ENCODE results near the gene HECA.
"Not testable (repeated sequence)": the region's sequence is repeated elsewhere in the genome, so short reads cannot be mapped to it uniquely, and the experiment has no call there.

HECA gene

DNA sequence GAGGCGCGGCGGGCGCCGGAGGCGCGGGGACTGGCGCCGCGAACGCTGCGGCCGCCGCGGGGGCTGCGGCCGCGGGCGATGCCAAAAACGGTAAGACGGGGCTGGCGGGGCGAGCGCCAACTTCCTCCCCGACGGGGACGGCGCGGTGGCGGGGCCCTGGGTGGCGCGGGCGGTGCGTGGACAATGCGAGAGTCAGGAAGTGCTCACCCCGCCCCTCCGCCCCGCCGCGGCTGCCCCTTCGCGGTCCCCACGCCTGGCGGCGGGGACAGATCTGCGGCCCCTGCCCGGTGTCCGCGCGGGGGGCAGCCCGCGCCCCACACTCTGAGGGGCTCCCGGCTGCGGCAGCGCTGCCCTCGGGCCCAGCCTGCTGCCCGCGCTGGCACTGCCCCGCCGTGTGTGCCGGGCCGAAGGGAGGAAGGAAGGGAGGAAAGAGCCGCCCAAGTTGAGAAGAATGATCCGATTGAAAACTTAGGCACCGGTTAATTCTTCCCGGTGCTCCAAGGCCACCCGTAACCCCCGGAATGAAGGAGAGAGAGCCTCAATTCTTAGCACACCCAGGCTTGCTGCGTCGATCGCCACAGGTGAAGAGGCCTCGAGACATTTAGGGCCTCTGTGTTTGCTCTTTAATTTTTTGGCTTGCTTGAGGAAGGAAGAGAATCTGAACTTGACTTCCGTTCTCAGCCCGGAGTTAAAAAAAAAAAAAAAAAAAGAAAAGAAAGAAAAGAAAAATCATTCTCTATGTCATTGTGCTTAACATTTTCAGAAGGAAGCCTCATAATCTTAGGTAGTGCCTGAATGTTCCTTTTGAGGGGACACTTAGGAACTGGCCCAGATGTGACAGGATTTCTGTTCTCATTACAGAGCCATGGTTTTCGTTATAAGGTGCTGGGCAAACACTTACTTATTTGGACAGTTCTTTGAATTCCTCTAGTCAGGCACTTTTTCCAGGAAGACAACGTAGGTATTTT lies 982 bp downstream of the HECA start:
- peak; percentile 68 for DNase-seq

- DNase-seq, result no peak
These were observed 2.8 kb downstream of the HECA start for GRCh38 chr6:139137706-139138105.

DNA sequence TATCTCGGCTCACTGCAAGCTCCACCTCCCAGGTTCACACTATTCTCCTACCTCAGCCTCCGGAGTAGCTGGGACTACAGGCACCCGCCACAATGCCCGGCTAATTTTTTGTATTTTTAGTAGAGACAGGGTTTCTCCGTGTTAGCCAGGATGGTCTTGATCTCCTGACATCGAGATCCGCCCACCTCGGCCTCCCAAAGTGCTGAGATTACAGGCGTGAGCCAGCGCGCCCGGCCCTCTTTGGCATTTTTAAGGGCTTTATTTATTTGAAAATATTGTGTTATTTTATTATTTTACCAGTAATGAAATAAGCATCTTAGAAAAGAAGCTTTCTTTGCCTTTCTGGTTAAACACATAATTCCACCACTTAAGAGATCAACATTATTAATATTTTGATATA lies 6.0 kb downstream of the HECA start:
- DNase-seq, result not testable (repeated sequence)

- DNase-seq, result no peak
These were observed 7.4 kb downstream of the HECA start for GRCh38 chr6:139142262-139142661.

DNA sequence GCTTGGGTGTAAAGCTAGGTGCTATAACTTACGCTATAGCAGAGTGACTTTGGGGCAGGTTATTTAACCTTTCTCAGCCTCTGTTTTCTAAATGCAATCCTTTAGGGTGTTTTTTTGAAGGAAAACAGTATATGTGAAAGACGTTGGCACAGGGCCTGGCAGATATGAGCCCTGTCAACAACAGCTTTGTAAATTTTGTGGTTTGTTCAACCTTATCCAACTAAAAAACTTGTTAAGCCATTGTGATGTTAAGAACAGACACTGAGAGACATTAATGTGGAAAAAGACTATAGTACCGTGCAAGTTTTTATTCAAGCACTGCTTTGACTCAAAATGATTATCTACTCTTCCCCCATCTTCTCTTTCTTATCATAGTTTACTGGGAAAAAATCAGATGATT lies 8.2 kb downstream of the HECA start:
- no peak for DNase-seq

- DNase-seq, result no peak
These were observed 9.7 kb downstream of the HECA start for GRCh38 chr6:139144490-139145085.

DNA sequence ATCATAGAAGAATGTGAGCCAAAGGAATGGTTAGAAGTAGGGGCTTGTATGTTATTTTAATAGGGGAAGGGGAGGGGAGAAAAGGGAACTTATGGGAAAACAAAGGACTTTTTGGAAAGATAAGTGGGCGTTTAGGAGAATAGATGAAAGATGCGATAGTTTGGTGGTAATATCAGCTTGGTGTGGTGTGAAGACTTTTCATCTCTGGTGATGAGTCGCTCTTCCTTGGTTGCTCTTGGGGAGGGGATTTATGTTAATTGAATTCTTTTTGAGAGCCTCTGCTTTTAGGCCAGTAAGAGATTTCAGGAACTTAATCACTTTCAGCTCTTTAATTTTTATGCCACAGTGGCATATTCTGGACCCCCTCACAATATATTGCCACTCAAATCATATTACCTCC lies 10.8 kb downstream of the HECA start:
- no peak for DNase-seq

- DNase-seq, result no peak
These were observed 11.4 kb downstream of the HECA start for GRCh38 chr6:139146317-139146726.

DNA sequence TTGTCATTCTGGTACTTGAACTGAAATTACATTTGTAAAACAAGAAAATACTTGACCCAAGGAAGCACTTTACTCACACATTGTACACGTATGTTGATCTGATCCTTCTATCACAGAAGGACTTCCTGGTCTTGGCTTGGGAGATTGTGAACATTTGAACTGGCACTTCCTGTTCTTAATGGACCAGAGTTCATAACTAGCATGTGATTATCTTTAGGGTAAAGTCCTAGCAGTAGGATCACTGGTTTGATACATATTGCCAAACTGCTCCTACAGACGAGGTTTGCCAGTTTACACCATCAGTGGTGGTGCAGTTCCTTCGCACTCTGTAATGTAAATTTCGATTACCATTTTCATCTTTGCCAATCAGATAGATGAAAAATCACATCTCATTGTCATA lies 12.7 kb downstream of the HECA start:
- DNase-seq, result peak; percentile 25

GRCh38 chr6:139148557-139149235 lies 13.8 kb downstream of the HECA start:
- peak; percentile 59 for DNase-seq

DNA sequence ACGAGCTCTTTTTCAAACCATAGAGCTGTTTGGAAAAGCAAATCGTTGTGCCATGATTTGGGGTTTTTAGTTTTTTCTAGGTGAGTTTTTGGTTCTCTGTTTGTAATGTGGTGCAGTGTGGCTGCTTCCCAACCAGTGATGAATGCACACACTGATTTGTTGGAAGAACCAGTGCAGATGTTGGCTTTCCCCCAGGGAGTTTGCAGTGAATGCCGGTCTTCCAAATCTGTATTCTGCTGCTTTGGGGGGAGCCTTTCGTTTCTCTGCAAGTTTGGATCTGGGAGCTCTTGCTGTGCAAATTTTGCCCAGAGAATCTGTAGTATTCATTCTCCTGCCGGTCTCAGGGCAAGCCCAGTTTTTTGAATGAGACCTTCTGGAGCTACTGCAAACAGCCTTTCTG lies 14.5 kb downstream of the HECA start:
- no peak for DNase-seq

- no peak for DNase-seq
These were observed 16.0 kb downstream of the HECA start for GRCh38 chr6:139150920-139151319.

DNA sequence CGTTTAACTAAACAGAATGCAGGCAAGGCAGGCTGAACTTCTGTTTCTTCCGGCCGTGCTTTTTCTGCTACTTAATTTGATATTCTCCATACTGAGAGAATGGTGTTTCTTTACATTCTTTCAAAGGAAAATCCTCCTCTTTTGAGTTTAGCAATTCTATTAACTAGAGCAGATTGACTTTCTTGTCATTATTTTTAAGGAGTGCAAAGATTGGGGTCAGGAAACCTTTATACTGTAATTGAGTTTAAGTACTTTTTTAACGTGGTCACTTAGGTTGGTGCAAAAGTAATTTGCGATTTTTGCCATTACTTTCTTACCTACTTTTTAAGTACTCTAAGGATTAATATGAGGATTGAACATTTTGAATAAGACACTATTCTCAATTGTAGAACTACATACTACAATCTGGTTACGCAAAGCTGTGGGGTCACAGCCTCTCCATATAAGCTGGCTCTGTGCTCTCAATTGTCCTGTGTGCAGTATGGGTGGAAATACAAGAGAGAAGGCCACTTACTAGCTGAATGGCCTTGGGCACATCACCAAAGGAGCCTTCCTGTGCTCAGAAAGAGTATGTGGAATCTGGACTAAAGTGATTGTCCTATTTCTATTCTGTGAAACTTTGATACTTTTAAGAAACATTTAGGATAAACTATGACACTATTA lies 16.7 kb downstream of the HECA start:
- DNase-seq, result no peak

GRCh38 chr6:139152088-139152891 lies 17.4 kb downstream of the HECA start:
- DNase-seq, result no peak

DNA sequence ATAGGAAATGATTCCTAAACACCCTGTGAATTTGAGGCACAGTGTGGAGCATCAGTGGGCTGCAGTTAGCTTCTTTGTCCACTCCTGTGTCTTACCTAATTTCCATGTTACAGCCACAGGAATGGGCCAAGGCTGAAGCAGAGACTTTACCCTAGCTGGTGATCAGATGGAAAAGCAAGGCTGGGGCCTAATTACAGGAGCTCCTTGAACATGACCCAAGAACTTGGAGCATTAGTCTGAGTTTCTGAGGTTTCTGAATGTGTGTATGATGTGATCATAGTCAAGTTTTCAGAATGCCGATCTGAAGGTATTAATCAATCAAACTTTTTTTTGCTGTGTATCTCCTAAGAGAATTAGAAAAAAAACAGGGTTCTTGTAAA lies 18.0 kb downstream of the HECA start:
- DNase-seq, result no peak

DNA sequence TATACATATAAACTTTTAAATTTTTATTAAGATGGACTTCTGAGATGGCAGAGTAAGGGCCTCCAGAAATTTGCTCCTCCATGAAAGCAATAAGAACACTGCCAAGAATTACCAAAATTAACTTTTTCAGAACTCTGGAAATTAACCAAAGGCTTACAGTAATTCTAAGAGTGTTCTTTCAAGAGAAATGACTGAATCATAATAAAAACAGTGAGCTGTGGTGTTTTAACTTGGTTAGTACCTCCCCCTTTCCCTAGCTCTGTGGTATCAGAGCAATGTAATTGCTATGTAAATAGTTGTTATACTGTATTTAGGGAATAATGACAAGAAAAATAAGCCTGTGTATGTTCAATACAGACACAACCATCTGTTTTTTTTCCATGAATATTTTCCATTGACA lies 19.0 kb downstream of the HECA start:
- no peak for DNase-seq

- DNase-seq, result no peak
These were observed 20.1 kb downstream of the HECA start for GRCh38 chr6:139154881-139155547.

DNA sequence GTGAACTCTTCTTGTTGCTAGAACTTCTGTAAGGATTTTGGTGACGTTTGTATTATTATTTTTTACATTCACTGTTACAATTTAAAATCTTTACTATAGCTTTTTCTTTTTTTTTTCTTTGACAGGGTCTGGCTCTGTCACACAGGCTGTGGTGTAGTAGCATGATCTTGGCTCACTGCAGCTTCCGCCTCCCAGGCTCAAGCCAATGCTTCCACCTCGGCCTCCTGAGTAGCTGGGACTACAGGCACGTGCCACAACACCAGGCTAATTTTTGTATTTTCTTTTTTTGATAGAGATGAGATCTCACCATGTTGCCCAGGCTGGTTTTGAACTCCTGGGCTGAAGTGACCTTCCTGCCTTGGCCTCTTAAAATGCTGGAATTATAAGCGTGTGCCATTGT lies 21.2 kb downstream of the HECA start:
- no peak for DNase-seq

DNA sequence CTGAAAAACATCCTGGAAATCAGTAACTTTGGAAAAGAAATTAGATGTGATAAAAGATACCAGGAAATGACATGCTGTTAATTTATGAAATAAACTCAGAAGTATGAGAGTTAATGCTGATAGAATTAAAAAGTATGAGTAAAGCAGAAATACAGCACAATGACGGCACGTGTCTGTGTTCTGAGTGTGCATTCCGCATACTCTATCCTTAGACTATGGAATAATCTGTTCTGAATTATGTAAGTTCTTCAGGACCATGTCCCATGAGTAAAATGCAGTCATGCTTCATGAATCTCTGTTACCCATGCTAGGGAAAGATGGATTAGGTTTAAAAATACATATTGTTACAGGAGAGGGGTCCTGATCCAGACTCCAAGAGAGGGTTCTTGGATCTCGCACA lies 21.7 kb downstream of the HECA start:
- no peak for DNase-seq

DNA sequence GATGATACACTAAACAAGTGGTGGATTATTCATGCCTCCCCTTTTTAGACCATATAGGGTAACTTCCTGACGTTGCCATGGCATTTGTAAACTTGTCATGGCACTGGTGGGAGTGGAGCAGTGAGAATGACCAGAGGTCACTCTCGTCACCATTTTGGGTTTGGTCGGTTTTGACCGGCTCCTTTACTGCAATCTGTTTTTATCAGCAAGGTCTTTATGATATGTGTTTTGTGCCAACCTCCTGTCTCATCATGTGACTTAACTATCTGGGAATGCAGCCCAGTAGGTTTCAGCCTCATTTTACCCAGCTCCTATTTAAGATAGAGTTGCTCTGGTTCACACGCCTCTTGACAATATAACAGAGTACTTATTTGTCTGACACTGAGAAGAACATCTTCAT lies 22.2 kb downstream of the HECA start:
- not testable (repeated sequence) for DNase-seq

GRCh38 chr6:139159016-139159415 lies 24.1 kb downstream of the HECA start:
- no peak for DNase-seq

DNA sequence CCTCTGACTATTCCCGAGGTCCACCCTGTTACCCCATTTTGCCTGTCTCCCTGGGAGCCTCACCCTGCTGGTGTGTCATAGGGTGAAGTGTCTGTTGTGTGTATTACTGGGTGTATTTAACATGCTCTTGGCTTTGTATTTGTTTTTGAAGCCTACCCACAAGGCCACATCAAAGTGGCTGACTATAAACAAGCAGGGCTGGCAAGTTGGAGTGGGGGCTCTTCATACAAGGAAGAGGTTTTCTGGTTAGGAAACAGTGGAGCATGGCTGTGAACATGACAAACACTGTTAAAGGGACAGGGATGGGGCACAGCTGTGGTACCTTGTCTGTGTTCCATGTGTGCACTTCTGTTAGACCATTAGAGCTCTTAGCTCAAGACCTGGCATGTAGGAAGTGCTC lies 26.3 kb downstream of the HECA start:
- no peak for DNase-seq
